Right lobe of liver (tissue), 6 donors: Measurements from ENCODE around the gene ZNF433. TPM values are rescaled to one million over a fixed set of nuclear protein-coding genes. Genes with fewer than 3 reads are reported as not detected.

Experiments used
- ATAC-seq, 4 donors: fragments of 200-7000 bp; cut with Tn5 transposase; one replicate each; pipeline ENCODE4 v1.9.1; 2020; ENCODE audit warnings: mild to moderate bottlenecking in 4 of 4, moderate library complexity in 4 of 4
- DNase-seq, 3 donors: peaks; one replicate each; pipeline ENCODE4 v3.0.0-alpha.2; 2020
- H3K27ac ChIP-seq, 3 donors: fragments of 200-600 bp; one replicate each; pipeline ENCODE4 v1.8.0; 2022
- H3K27me3 ChIP-seq, 2 donors: fragments of 200-600 bp; one replicate each; pipeline ENCODE4 v1.8.0; 2022
- H3K36me3 ChIP-seq, 4 donors: fragments of 200-600 bp; sonication (generic) in 1 of 4; one replicate each; pipeline versions ENCODE4 v1.5.1 to v1.8.0; 2017 to 2022; ENCODE audit warnings: control low read depth in 1 of 4
- H3K4me1 ChIP-seq, 4 donors: fragments of 200-600 bp; sonication (generic) in 1 of 4; one replicate each; pipeline versions ENCODE4 v1.5.1 to v1.8.0; 2017 to 2022; ENCODE audit warnings: control low read depth in 1 of 4
- H3K4me3 ChIP-seq, 3 donors: fragments of 200-600 bp; one replicate each; pipeline ENCODE4 v1.8.0; 2022
- H3K9me3 ChIP-seq, 4 donors: fragments of 200-600 bp; sonication (generic) in 1 of 4; one replicate each; pipeline versions ENCODE4 v1.5.1 to v1.8.0; 2017 to 2022; ENCODE audit warnings: control low read depth in 1 of 4
- POLR2A ChIP-seq: fragments of 450-650 bp; IDR thresholded peaks from one replicate; pipeline ENCODE4 v1.6.1; 2017; ENCODE audit warnings: antibody characterized with exemption, mild to moderate bottlenecking
- WGBS: methylation state at CpG from one replicate; pipeline ENCODE4 v1.1.6; 2018; ENCODE audit warnings: low coverage, low lambda C conversion rate; ENCODE audit not compliant: insufficient coverage; ENCODE audit errors: missing lambda C conversion rate; 5-methylcytosine and 5-hydroxymethylcytosine counted together
- intact Hi-C, 2 donors: fragments of 100-400 bp; cut with DNase I; formaldehyde crosslinking; loops; one replicate each; pipeline versions ENCODE4 v1.11.2 to v1.14.1; 2022
- total RNA-seq, 6 experiments: library from RNA; depleted of rRNA in 2 of 6; stranded (reverse); fragments of >200 nt in 2 of 6; fragmentation: NEBNext Ultra II Directional in 3 of 6; extraction: Animal tissue kit (Norgen Biotek cat#: 25700) in 3 of 6; gene quantifications; one replicate each; pipeline versions ENCODE4 v1.1.0 to v1.2.4, GENCODE V29; 2016 to 2023
- TF ChIP-seq, protein P1 (sequence below), 4 donors: fragments of 200-600 bp in 3 of 4; fragments of 450-650 bp in 1 of 4; IDR thresholded peaks; one replicate each; pipeline versions ENCODE4 v1.5.1 to v1.8.0; 2016 to 2022; ENCODE audit warnings: antibody characterized with exemption in 4 of 4, mild to moderate bottlenecking in 2 of 4
- donor health status: DM: no; HTN: yes; CAD: no.
- donor health status: DM: no; HTN: no; CAD: no.
- donor health status: DM: no; HTN: no; CAD: no.
- donor health status: DM: no; HTN: yes; CAD: no.
- donor health status: DM: no; HTN: yes; CAD: no.

ZNF433 gene
- total RNA-seq, 6 experiments from 2014 or later = 1.1 to 7.4 (median 2.5) TPM

DNA sequence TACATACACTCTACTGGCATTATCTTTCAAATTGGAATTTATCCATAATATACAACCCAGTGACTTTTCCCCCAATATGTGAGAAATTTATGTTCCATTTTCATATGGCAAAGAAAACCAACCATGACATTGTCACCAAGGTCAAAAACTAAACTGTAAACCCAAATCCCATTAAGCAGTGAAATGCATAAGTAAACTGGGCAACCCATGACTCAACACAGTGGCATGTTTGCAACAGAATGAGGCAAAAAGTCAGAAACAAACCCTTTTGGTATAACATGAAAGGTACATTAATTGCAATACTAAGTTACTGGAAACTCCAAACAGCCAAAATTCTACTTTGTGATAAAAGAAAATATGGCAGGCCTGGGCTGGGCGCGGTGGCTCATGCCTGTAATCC, 12.4 kb upstream of the ZNF433 start:
- Histone ChIP-seq H3K4me3 (no peak overlapping the region), H3K27me3 (no peaks in the 10 kb centered on the region), H3K9me3 (peaks cover 0 to 22% (median 8%) of the 10 kb centered on the region in 4 donors), H3K36me3 (peaks cover 0 to 2% (median 0%) of the 10 kb centered on the region in 4 donors), H3K27ac (no peak overlapping the region), H3K4me1 (peaks cover 0 to 8% (median 3%) of the 10 kb centered on the region in 4 donors)
- WGBS = 100% methylated on average over 1 of the region's 2 CpGs
- intact Hi-C loops = no loop called here
- ATAC-seq (no peak), DNase-seq (no peak)
- TF ChIP-seq, protein P1, sequence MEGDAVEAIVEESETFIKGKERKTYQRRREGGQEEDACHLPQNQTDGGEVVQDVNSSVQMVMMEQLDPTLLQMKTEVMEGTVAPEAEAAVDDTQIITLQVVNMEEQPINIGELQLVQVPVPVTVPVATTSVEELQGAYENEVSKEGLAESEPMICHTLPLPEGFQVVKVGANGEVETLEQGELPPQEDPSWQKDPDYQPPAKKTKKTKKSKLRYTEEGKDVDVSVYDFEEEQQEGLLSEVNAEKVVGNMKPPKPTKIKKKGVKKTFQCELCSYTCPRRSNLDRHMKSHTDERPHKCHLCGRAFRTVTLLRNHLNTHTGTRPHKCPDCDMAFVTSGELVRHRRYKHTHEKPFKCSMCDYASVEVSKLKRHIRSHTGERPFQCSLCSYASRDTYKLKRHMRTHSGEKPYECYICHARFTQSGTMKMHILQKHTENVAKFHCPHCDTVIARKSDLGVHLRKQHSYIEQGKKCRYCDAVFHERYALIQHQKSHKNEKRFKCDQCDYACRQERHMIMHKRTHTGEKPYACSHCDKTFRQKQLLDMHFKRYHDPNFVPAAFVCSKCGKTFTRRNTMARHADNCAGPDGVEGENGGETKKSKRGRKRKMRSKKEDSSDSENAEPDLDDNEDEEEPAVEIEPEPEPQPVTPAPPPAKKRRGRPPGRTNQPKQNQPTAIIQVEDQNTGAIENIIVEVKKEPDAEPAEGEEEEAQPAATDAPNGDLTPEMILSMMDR (IDR thresholded peaks at IDR 0.05) = no peak
- TF ChIP-seq POLR2A = no peak

DNA sequence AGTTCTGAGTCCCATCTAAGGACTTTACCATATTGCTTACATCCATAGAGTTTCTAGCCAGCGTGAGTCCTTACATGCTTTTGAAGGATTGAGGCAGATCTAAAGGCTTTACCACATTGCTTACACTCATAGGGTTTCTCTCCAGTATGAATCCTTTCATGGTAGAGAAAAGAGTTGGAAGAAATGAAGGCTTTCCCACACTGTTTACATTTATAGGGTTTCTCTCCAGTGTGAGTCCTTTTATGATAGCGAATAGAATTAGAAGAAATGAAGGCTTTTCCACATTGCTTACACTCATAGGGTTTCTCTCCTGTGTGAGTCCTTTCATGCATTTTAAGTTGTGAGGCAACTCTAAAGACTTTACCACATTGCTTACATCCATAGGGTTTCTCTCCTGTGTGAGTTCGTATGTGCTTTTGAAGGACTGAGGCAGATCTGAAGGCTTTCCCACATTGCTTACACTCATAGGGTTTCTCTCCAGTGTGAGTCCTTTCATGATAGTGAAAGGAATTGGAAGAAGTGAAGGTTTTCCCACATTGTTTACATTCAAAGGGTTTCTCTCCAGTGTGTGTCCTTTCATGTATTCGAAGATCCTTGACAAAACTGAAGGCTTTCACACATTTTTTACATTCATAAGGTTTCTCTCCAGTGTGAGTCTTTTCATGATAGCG, 8.4 kb upstream of the ZNF433 start:
- H3K9me3 ChIP-seq = peaks cover 0 to 22% (median 8%) of the 10 kb centered on the region in 4 donors
- H3K4me1 ChIP-seq = no peaks in the 10 kb centered on the region
- intact Hi-C loops = no loop called here
- peaks cover 0 to 2% (median 0%) of the 10 kb centered on the region in 4 donors for H3K36me3 ChIP-seq
- H3K27me3 ChIP-seq = no peaks in the 10 kb centered on the region
- no peak for ATAC-seq
- WGBS = 88% methylated on average over 5 of the region's 5 CpGs
- TF ChIP-seq, protein P1 (IDR thresholded peaks at IDR 0.05) = no peak
- no peak for TF ChIP-seq POLR2A
- DNase-seq = no peak
- no peak overlapping the region for H3K27ac ChIP-seq
- H3K4me3 ChIP-seq = no peak overlapping the region

DNA sequence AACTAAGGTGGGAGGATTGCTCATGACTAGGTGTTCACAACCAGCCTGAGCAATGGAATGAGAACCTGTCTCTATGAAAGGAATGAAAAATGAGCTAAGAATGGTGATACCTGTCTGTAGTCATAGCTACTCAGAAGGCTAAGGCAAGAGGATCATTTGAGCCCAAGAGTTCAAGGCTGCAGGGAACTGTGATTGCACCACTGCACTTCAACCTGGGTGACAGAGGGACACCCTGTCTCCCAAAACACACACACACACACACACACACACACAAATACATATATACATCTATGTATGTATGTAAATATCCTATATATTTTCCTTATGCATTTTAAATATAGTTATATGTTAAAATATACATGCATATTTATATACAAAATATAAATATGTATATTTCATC, 7.4 kb upstream of the ZNF433 start:
- TF ChIP-seq, protein P1 (IDR thresholded peaks at IDR 0.05) = no peak
- no peak for TF ChIP-seq POLR2A
- Histone ChIP-seq H3K9me3 (peaks cover 0 to 22% (median 8%) of the 10 kb centered on the region in 4 donors), H3K27ac (no peak overlapping the region), H3K27me3 (no peaks in the 10 kb centered on the region), H3K4me1 (no peaks in the 10 kb centered on the region), H3K4me3 (no peak overlapping the region), H3K36me3 (peaks cover 0 to 2% (median 0%) of the 10 kb centered on the region in 4 donors)
- no peak for DNase-seq
- ATAC-seq = no peak
- intact Hi-C loops = no loop called here

- peak overlapping the region in 2 of 3 donors; percentile 88 to 91 for H3K27ac ChIP-seq
- H3K4me1 ChIP-seq = peaks cover 0 to 12% (median 0%) of the 10 kb centered on the region in 4 donors
- DNase-seq = no peak
- TF ChIP-seq POLR2A = no peak
- TF ChIP-seq, protein P1 (IDR thresholded peaks at IDR 0.05) = no peak
- no peaks in the 10 kb centered on the region for H3K9me3 ChIP-seq
- H3K4me3 ChIP-seq = peak overlapping the region; percentile 68 to 93 (median 87)
- H3K36me3 ChIP-seq = no peaks in the 10 kb centered on the region
- no peak for ATAC-seq
- 32% methylated on average over 7 of the region's 8 CpGs for WGBS
- intact Hi-C loops = no loop called here
- no peaks in the 10 kb centered on the region for H3K27me3 ChIP-seq
Observed at GRCh38 chr19:12034620-12035019, 859 bp downstream of the ZNF433 start.
